Stimulated activated CD4-positive, alpha-beta T cell treated with anti-CD3 and anti-CD28 coated beads, Interleukin-4, amount 100 ng/mL, for 4 hours (primary cell): Measurements from ENCODE around the gene CNNM2.
"Not testable (repeated sequence)": the region's sequence is repeated elsewhere in the genome, so short reads cannot be mapped to it uniquely, and the experiment has no call there.

Experiments
- DNase-seq, 2 experiments: peaks; one replicate each; pipeline ENCODE4 v3.0.0-alpha.2; 2020

CNNM2 gene

GRCh38 chr10:103042129-103042528 lies 124.0 kb downstream of the CNNM2 start:
- no peak for DNase-seq

- no peak for DNase-seq
Measured at GRCh38 chr10:103042908-103043307, 124.8 kb downstream of the CNNM2 start.

GRCh38 chr10:103044942-103045489 lies 126.9 kb downstream of the CNNM2 start:
- no peak for DNase-seq

- DNase-seq = no peak
Measured at GRCh38 chr10:103045961-103046360, 127.9 kb downstream of the CNNM2 start.

- DNase-seq = no peak
Measured at GRCh38 chr10:103047381-103047780, 129.3 kb downstream of the CNNM2 start.

- no peak for DNase-seq
Measured at GRCh38 chr10:103049237-103049636, 131.1 kb downstream of the CNNM2 start.

GRCh38 chr10:103053659-103054581 lies 135.8 kb downstream of the CNNM2 start:
- DNase-seq = peak; percentile 13 to 27

- DNase-seq = no peak
Measured at GRCh38 chr10:103054621-103055020, 136.5 kb downstream of the CNNM2 start.

- DNase-seq = no peak
Measured at GRCh38 chr10:103055105-103055504, 137.0 kb downstream of the CNNM2 start.

- no peak for DNase-seq
Measured at GRCh38 chr10:103058034-103058433, 139.9 kb downstream of the CNNM2 start.

- DNase-seq = no peak
Measured at GRCh38 chr10:103060575-103060974, 142.5 kb downstream of the CNNM2 start.

GRCh38 chr10:103062854-103063590 lies 144.9 kb downstream of the CNNM2 start:
- no peak for DNase-seq

GRCh38 chr10:103064956-103065355 lies 146.9 kb downstream of the CNNM2 start:
- no peak for DNase-seq

GRCh38 chr10:103066141-103067098 lies 148.3 kb downstream of the CNNM2 start:
- no peak for DNase-seq

- not testable (repeated sequence) for DNase-seq
Measured at GRCh38 chr10:103067099-103067477, 149.0 kb downstream of the CNNM2 start.

GRCh38 chr10:103067484-103067883 lies 149.4 kb downstream of the CNNM2 start:
- no peak for DNase-seq

GRCh38 chr10:103067956-103068355 lies 149.9 kb downstream of the CNNM2 start:
- no peak for DNase-seq

GRCh38 chr10:103069453-103070331 lies 151.6 kb downstream of the CNNM2 start:
- peak; percentile 64 to 66 for DNase-seq

- no peak for DNase-seq
Measured at GRCh38 chr10:103072276-103072675, 154.2 kb downstream of the CNNM2 start.

- no peak for DNase-seq
Measured at GRCh38 chr10:103072891-103073290, 154.8 kb downstream of the CNNM2 start.

GRCh38 chr10:103077020-103077419 lies 158.9 kb downstream of the CNNM2 start:
- no peak for DNase-seq
